B cell (primary cell): ENCODE data around the gene HAO1.

Source experiments
- EZH2 ChIP-seq: IDR thresholded peaks from 2 replicates; pipeline ENCODE4 v1.6.1; 2012; ENCODE audit warnings: borderline replicate concordance, low read depth, mild to moderate bottlenecking, moderate library complexity, low read length; ENCODE audit not compliant: insufficient read depth, poor library complexity, severe bottlenecking
- TF ChIP-seq, protein P1 (sequence below): fragments of 200-600 bp; IDR thresholded peaks from one replicate; pipeline ENCODE4 v1.8.0; 2022; ENCODE audit warnings: antibody characterized with exemption, mild to moderate bottlenecking

DNA sequence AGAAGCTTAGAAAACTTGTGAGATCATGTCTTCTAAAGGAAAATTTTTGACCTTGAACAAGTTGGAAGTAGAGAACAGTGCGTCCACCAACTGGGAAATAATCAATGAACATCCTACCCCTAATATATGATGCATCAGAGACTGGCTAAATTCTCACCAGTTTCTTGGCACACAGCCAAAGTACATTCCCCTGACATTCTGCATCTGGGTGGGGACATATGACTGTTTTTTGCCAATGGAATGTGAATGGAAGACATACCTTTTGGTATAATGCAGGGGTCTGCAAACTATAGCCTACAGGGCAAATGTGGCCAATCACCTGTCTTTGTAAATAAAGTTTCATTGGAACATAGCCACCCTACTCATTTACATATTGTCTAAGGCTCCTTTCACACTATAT is 84.7 kb downstream of the HAO1 start:
- TF ChIP-seq, protein P1, sequence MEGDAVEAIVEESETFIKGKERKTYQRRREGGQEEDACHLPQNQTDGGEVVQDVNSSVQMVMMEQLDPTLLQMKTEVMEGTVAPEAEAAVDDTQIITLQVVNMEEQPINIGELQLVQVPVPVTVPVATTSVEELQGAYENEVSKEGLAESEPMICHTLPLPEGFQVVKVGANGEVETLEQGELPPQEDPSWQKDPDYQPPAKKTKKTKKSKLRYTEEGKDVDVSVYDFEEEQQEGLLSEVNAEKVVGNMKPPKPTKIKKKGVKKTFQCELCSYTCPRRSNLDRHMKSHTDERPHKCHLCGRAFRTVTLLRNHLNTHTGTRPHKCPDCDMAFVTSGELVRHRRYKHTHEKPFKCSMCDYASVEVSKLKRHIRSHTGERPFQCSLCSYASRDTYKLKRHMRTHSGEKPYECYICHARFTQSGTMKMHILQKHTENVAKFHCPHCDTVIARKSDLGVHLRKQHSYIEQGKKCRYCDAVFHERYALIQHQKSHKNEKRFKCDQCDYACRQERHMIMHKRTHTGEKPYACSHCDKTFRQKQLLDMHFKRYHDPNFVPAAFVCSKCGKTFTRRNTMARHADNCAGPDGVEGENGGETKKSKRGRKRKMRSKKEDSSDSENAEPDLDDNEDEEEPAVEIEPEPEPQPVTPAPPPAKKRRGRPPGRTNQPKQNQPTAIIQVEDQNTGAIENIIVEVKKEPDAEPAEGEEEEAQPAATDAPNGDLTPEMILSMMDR, result no peak
- no peak for TF ChIP-seq EZH2
